ENCODE results near the gene ABHD17A.

Gene ABHD17A

DNA sequence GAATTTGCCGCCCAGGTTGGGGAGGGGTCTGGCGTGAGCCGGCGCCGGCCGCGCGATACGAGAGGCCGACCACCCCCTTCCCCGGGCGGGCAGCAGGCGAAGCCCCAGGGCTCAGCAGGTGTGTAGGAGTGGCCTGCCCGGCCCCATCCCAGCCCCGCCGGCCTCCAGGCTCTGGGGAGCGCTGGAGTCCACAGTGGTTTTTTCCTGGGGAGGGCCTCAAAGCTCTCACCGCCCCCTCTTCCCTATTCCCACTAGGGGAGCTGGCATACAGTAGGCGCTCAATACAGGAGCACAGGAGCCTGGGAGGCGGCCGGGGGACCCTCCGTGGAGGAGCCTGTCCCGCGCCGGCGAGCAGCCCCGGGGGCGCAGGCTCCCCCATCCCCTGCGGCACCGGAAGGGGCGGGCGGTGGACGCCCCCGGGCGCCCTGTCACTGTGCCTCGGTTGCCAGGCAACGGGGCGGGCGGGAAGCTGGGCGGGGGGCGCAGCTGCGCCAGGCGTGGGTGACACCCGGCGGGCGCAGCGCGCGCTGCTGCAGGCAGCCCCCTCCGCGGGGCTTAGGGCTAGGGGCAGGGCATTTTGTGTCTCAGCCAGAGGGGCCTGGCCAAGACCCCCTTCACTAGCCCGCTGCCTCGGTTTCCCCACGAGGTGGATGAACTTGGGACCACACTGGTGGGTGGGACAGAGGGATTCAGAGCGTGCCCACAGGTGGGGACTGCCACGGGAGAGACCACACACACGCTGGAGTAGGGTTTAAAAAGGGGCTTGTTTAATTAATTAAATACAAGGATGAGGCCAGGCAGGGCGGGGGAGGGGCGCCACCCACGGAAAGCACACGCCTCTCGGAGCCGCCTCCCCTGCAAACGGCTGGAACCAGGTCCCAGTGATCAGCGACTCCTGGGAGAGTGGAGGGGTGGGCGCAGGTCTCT, 33.4 kb downstream of the ABHD17A start:
- no peak overlapping the region for H3K4me3 ChIP-seq (replicated peaks; ENCODE audit: low read depth, low read length)
- no peak for DNase-seq (ENCODE audit: extremely low read depth, low read depth)
- TF ChIP-seq, protein P1, sequence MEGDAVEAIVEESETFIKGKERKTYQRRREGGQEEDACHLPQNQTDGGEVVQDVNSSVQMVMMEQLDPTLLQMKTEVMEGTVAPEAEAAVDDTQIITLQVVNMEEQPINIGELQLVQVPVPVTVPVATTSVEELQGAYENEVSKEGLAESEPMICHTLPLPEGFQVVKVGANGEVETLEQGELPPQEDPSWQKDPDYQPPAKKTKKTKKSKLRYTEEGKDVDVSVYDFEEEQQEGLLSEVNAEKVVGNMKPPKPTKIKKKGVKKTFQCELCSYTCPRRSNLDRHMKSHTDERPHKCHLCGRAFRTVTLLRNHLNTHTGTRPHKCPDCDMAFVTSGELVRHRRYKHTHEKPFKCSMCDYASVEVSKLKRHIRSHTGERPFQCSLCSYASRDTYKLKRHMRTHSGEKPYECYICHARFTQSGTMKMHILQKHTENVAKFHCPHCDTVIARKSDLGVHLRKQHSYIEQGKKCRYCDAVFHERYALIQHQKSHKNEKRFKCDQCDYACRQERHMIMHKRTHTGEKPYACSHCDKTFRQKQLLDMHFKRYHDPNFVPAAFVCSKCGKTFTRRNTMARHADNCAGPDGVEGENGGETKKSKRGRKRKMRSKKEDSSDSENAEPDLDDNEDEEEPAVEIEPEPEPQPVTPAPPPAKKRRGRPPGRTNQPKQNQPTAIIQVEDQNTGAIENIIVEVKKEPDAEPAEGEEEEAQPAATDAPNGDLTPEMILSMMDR (IDR thresholded peaks at IDR 0.05; ENCODE audit: low read depth, low read length, missing control alignments): no peak

DNA sequence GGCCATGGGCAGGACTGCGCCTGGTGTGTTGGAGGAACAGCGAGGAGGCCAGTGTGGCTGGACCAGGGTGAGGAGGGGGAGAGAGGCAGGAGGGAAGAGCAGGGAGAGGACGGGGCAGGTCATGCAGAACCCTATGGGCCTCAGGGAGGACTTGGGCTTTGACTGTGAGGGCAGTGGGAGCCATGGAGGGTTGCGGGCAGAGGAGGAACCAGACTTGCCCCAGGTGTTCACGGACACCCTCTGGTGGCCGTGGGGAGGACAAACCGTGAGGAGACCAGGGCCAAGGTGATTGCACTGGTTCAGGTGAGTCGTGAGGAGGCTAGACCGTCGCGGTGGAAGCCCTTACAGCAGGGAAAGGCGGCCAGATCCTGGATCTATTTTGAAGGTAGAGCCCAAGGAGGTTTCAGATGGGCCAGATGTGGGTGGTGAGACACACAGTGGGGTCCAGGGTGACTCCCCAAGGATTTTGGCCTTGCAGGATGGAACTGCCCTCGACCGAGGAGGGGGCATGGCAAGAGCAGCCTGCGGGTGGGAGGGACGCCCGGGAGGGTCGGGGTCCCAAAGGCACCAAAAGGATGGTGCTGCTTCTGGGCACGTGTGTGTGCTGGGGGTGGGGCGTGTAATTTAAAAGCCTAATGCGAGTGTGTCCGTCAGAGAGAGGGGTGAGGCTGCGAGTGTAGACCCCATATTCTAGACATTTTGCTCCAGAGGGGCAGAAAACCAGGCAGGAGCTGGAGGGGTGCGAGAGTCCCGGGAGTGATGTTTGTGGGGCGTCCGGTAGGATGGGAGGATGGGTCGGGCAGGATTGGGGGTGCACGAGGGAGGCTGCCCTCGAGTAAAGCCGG, 34.3 kb downstream of the ABHD17A start:
- no peak overlapping the region for H3K4me3 ChIP-seq (replicated peaks; ENCODE audit: low read depth, low read length)
- TF ChIP-seq, protein P1 (IDR thresholded peaks at IDR 0.05; ENCODE audit: low read depth, low read length, missing control alignments): peak; percentile 8

DNA sequence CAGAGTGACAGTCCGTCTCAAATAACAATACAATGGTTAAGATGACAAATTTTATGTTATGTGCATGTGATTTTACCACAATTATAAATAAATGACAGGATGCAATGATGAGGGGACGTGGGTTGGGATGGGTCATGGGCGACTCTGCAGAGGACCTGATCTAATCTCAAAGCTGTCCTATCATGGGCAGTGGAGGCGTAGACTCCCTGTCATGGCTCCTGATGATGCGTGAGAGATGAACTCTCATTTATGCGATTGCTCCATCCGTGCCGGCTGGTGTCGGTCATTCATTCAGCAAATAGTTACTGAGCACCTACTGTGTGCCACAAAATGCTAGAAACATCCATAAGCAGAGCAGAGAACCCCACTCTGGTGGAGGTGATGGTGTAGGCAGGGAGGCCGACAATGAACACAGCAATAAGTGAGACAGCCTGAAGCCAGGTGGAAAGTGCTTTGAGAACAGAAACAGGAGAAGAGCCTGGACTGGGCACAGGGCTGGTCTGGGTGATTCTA, 35.4 kb downstream of the ABHD17A start:
- TF ChIP-seq, protein P1 (IDR thresholded peaks at IDR 0.05; ENCODE audit: low read depth, low read length, missing control alignments): no peak

More for the DNA sequence above, 34.3 kb downstream of the ABHD17A start:
- no peak for DNase-seq (ENCODE audit: extremely low read depth, low read depth)

DNA sequence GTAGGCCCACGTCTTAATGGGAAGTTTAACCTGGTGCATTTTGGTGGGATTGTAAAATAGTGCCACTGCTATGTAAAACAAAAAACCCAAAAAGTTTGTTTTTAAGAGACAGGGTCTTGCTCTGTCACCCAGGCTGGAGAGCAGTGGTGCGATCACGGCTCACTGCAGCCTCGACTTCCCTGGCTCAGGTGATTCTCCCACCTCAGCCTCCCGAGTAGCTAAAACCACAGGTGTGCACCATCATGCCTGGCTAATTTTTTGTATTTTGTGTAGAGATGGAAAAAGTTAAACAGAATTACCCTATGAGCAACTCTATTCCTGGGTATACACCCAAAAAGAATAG, 36.2 kb downstream of the ABHD17A start:
- H3K4me3 ChIP-seq (replicated peaks; ENCODE audit: low read depth, low read length): no peak overlapping the region
- no peak for DNase-seq (ENCODE audit: extremely low read depth, low read depth)
- TF ChIP-seq, protein P1 (IDR thresholded peaks at IDR 0.05; ENCODE audit: low read depth, low read length, missing control alignments): no peak

More for the DNA sequence above, 35.4 kb downstream of the ABHD17A start:
- H3K4me3 ChIP-seq (replicated peaks; ENCODE audit: low read depth, low read length): no peak overlapping the region
- DNase-seq (ENCODE audit: extremely low read depth, low read depth): no peak

DNA sequence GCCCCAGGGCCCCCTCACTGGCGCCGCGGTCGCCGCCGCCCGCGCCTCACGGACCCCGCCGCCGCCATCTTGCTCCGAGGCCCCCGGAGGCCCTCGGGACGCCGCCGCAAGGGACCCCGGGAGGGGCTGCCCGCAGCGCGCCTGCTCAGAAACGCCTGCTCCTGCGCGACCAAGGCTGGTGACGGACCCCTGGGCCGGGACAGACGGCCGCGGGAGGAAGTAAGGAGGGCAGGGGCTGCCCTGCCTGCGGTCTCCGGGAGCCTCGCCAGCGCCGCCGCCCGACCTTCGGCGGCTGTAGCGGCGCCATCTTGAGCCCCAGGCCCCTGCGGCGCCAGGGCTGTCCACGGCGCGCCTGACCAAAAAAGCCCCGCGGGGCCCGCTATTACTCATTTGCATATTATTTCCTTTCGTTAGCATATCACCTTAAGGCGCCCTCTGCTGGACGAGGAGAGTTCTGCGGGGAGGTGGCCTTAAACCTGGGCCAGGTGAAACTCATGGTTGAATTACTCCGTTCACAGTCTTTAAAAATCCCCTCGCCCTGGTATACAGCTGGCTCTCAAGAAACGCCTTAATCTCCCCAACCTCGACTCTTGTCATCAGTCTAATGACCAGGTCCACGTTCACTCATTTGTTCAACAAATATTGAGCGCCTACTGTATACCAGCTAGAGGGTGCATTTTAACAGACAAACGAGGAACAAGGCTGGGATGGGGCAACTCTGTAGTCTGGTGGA, 36.7 kb downstream of the ABHD17A start, which contains the start of gene REXO1:
Gene REXO1, minus strand, starts transcription at position 85 of the 733 bp plus-strand sequence. CDS start 125 bp downstream, outside the sequence.
- DNase-seq (ENCODE audit: extremely low read depth, low read depth): peak; percentile 72
- peak within 1 kb of the TSS; percentile 89 for H3K4me3 ChIP-seq (replicated peaks; ENCODE audit: low read depth, low read length)
- TF ChIP-seq, protein P1 (IDR thresholded peaks at IDR 0.05; ENCODE audit: low read depth, low read length, missing control alignments): peak; percentile 90
